ENCODE data around the gene PRRT1.

GRCh38 chr6:32108727-32109113, 43.0 kb downstream of the PRRT1 start:
- TF ChIP-seq ZNF302 (CRISPR knock-in tag; IDR thresholded peaks at IDR 0.05) (no peak), CTCF (IDR thresholded peaks at IDR 0.05) (no peak), POLR2A (IDR thresholded peaks at IDR 0.05; ENCODE audit: low read length) (no peak), POLR2AphosphoS2 (conservative IDR thresholded peaks at IDR 0.05; ENCODE audit: low read length) (no peak), CBX2 (IDR thresholded peaks at IDR 0.05; ENCODE audit: borderline replicate concordance, low read depth) (no peak), ESRRA (IDR thresholded peaks at IDR 0.05; ENCODE audit: borderline replicate concordance, low read length) (no peak), PHF8 (IDR thresholded peaks at IDR 0.05; ENCODE audit: borderline replicate concordance, low read depth) (no peak), REST (IDR thresholded peaks at IDR 0.05) (no peak), PBX3 (IDR thresholded peaks at IDR 0.05) (no peak), CHD4 (IDR thresholded peaks at IDR 0.05; ENCODE audit: borderline replicate concordance) (no peak), USF2 (IDR thresholded peaks at IDR 0.05) (no peak), CBX8 (IDR thresholded peaks at IDR 0.05) (no peak), CHD2 (IDR thresholded peaks at IDR 0.05; ENCODE audit: low read length, partially characterized antibody) (no peak), GATA3 (IDR thresholded peaks at IDR 0.05; ENCODE audit: borderline replicate concordance) (no peak)
